Activated CD8-positive, alpha-beta T cell treated with anti-CD3 and anti-CD28 coated beads for 36 hours (primary cell): ENCODE results near the gene SRGAP1. TPM values are rescaled to one million over a fixed set of nuclear protein-coding genes. Genes with fewer than 3 reads are reported as not detected.

Source experiments
- ATAC-seq: fragments of 200-7000 bp; cut with Tn5 transposase; one replicate; pipeline ENCODE4 v1.10.0; 2021; ENCODE audit warnings: mild to moderate bottlenecking, moderate library complexity
- CTCF ChIA-PET: fragments of 350-600 bp; sonication (Branson Sonifier 250); formaldehyde crosslinking; loops from one replicate; lab custom pipeline; 2021; ENCODE audit warnings: antibody characterized with exemption; lab: Charles Lee
- POLR2A ChIA-PET: fragments of 350-600 bp; sonication (Branson Sonifier 250); formaldehyde crosslinking; loops from one replicate; lab custom pipeline; 2021; ENCODE audit warnings: antibody characterized with exemption; lab: Charles Lee
- DNase-seq: peaks from one replicate; pipeline ENCODE4 v3.0.0-alpha.2; 2020
- H3K27ac Mint-ChIP-seq: one replicate; pipeline ENCODE4 v1.8.0; 2021; ENCODE audit warnings: mild to moderate bottlenecking, mixed read lengths
- H3K27me3 Mint-ChIP-seq: one replicate; pipeline ENCODE4 v1.8.0; 2021; ENCODE audit warnings: mixed read lengths
- H3K36me3 Mint-ChIP-seq: one replicate; pipeline ENCODE4 v1.8.0; 2021; ENCODE audit warnings: low read depth, mixed read lengths
- H3K4me1 Mint-ChIP-seq: one replicate; pipeline ENCODE4 v1.8.0; 2021; ENCODE audit warnings: low read depth, mixed read lengths
- H3K4me3 Mint-ChIP-seq: one replicate; pipeline ENCODE4 v1.8.0; 2021; ENCODE audit warnings: mild to moderate bottlenecking, moderate library complexity, mixed read lengths
- H3K9me3 Mint-ChIP-seq: one replicate; pipeline ENCODE4 v1.8.0; 2021; ENCODE audit warnings: mixed read lengths
- CTCF ChIP-seq: fragments of 200-600 bp; IDR thresholded peaks from one replicate; pipeline ENCODE4 v1.8.0; 2022; ENCODE audit warnings: antibody characterized with exemption, mild to moderate bottlenecking
- intact Hi-C: fragments of 100-400 bp; cut with micrococcal nuclease; formaldehyde crosslinking; loops from one replicate; pipeline ENCODE4 v1.10.0; 2022
- total RNA-seq, 2 experiments: library from RNA; stranded (reverse); gene quantifications; one replicate each; pipeline ENCODE4 v1.2.3, GENCODE V29; 2021

The SRGAP1 gene
- total RNA-seq, 2 experiments from 2014 or later = 0.02 to 0.07 TPM

GRCh38 chr12:64053117-64053516, 208.6 kb downstream of the SRGAP1 start:
- no peak overlapping the region for H3K4me3 Mint-ChIP-seq
- TF ChIP-seq CTCF = no peak
- ATAC-seq (no peak), DNase-seq (no peak)
- POLR2A ChIA-PET = no interaction called here
- H3K4me1 Mint-ChIP-seq = no peaks in the 10 kb centered on the region
- peaks cover 6% of the 10 kb centered on the region for H3K27me3 Mint-ChIP-seq
- intact Hi-C loops = no loop called here
- no peak overlapping the region for H3K27ac Mint-ChIP-seq
- CTCF ChIA-PET = no interaction called here
- H3K9me3 Mint-ChIP-seq = no peaks in the 10 kb centered on the region
- no peaks in the 10 kb centered on the region for H3K36me3 Mint-ChIP-seq

- H3K27ac Mint-ChIP-seq = no peak overlapping the region
- DNase-seq (no peak), ATAC-seq (no peak)
- no peaks in the 10 kb centered on the region for H3K4me1 Mint-ChIP-seq
- intact Hi-C loops = no loop called here
- POLR2A ChIA-PET = no interaction called here
- H3K9me3 Mint-ChIP-seq = no peaks in the 10 kb centered on the region
- no peak overlapping the region for H3K4me3 Mint-ChIP-seq
- no peak for TF ChIP-seq CTCF
- H3K36me3 Mint-ChIP-seq = no peaks in the 10 kb centered on the region
- CTCF ChIA-PET = no interaction called here
- peaks cover 6% of the 10 kb centered on the region for H3K27me3 Mint-ChIP-seq
Measured at GRCh38 chr12:64054079-64054520, 209.6 kb downstream of the SRGAP1 start.

- intact Hi-C loops = no loop called here
- H3K27me3 Mint-ChIP-seq = peaks cover 5% of the 10 kb centered on the region
- no peak overlapping the region for H3K27ac Mint-ChIP-seq
- H3K9me3 Mint-ChIP-seq = no peaks in the 10 kb centered on the region
- ATAC-seq (no peak), DNase-seq (no peak)
- no peaks in the 10 kb centered on the region for H3K4me1 Mint-ChIP-seq
- H3K36me3 Mint-ChIP-seq = no peaks in the 10 kb centered on the region
- ChIA-PET CTCF (no interaction called here), POLR2A (no interaction called here)
- TF ChIP-seq CTCF = no peak
- H3K4me3 Mint-ChIP-seq = no peak overlapping the region
Measured at GRCh38 chr12:64056741-64057140, 212.2 kb downstream of the SRGAP1 start.

- POLR2A ChIA-PET = no interaction called here
- intact Hi-C loops = no loop called here
- CTCF ChIA-PET = no interaction called here
- DNase-seq (no peak), ATAC-seq (no peak)
- no peak for TF ChIP-seq CTCF
- no peaks in the 10 kb centered on the region for H3K4me1 Mint-ChIP-seq
- peaks cover 7% of the 10 kb centered on the region for H3K27me3 Mint-ChIP-seq
- H3K27ac Mint-ChIP-seq = no peak overlapping the region
- no peak overlapping the region for H3K4me3 Mint-ChIP-seq
- H3K36me3 Mint-ChIP-seq = no peaks in the 10 kb centered on the region
- H3K9me3 Mint-ChIP-seq = no peaks in the 10 kb centered on the region
Measured at GRCh38 chr12:64057706-64058105, 213.2 kb downstream of the SRGAP1 start.

GRCh38 chr12:64058541-64059265, 214.2 kb downstream of the SRGAP1 start:
- Mint-ChIP-seq H3K27ac (no peak overlapping the region), H3K4me3 (no peak overlapping the region), H3K9me3 (no peaks in the 10 kb centered on the region), H3K36me3 (no peaks in the 10 kb centered on the region), H3K27me3 (peaks cover 10% of the 10 kb centered on the region), H3K4me1 (no peaks in the 10 kb centered on the region)
- ATAC-seq (no peak), DNase-seq (no peak)
- ChIA-PET POLR2A (no interaction called here), CTCF (no interaction called here)
- intact Hi-C loops = no loop called here
- TF ChIP-seq CTCF = no peak
